ENCODE measurements around the gene ADAMTS5. TPM values are rescaled to one million over a fixed set of nuclear protein-coding genes. Genes with fewer than 3 reads are reported as not detected.

Gene ADAMTS5
- total RNA-seq, 4 donors from 2014 or later, result 4.4 to 19.0 (median 14.0) TPM

DNA sequence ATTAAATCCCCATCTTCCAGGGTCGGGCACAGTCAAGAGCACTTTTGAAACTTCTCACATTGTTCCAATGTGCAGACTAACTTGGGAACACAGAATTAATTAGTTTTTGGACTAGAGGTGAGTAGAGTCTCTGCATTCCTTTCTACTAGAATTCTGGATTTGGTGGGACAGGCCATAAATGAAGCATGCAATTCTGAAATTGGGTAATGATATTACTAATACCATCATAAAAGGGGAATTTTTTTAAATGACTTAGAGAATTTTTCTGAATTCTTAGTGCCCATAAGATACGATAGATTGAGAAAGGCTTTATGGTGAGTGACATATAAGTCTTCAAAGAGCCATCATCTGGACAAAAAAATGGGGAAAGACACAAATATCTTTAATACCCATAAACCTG is 41.8 kb downstream of the ADAMTS5 start:
- Histone ChIP-seq H3K27me3 (no peaks in the 10 kb centered on the region), H3K4me3 (no peak overlapping the region), H3K36me3 (peaks cover 0 to 5% (median 0%) of the 10 kb centered on the region in 3 donors), H3K9me3 (no peaks in the 10 kb centered on the region), H3K27ac (no peak overlapping the region), H3K4me1 (no peaks in the 10 kb centered on the region)
- DNase-seq, result no peak
- TF ChIP-seq, protein P1, sequence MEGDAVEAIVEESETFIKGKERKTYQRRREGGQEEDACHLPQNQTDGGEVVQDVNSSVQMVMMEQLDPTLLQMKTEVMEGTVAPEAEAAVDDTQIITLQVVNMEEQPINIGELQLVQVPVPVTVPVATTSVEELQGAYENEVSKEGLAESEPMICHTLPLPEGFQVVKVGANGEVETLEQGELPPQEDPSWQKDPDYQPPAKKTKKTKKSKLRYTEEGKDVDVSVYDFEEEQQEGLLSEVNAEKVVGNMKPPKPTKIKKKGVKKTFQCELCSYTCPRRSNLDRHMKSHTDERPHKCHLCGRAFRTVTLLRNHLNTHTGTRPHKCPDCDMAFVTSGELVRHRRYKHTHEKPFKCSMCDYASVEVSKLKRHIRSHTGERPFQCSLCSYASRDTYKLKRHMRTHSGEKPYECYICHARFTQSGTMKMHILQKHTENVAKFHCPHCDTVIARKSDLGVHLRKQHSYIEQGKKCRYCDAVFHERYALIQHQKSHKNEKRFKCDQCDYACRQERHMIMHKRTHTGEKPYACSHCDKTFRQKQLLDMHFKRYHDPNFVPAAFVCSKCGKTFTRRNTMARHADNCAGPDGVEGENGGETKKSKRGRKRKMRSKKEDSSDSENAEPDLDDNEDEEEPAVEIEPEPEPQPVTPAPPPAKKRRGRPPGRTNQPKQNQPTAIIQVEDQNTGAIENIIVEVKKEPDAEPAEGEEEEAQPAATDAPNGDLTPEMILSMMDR (IDR thresholded peaks at IDR 0.05), result no peak
- no peak for TF ChIP-seq POLR2A (IDR thresholded peaks at IDR 0.05)

DNA sequence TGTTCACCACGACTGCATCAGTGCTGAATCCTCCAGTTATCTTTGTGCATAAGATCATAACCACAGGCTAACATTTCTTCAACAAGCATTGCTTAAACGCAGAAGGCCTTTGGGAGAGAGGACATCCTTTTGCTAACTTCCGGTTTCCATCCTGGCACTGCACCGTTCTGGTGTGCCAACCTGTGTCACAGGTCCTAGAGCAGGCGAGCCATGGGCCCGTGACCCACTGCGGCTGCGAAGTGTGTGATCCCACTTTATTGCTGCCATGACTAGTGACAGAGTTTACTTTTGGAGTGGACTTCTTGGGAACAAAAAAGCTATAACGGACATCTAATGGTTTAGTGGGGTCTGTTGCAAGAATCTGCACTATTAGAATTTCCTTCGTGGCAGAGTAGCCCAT is 42.9 kb downstream of the ADAMTS5 start:
- Histone ChIP-seq H3K9me3 (no peaks in the 10 kb centered on the region), H3K4me1 (no peaks in the 10 kb centered on the region), H3K36me3 (peaks cover 0 to 5% (median 0%) of the 10 kb centered on the region in 3 donors), H3K4me3 (no peak overlapping the region), H3K27ac (no peak overlapping the region), H3K27me3 (no peaks in the 10 kb centered on the region)
- no peak for DNase-seq
- TF ChIP-seq, protein P1 (IDR thresholded peaks at IDR 0.05), result no peak
- TF ChIP-seq POLR2A (IDR thresholded peaks at IDR 0.05), result no peak

DNA sequence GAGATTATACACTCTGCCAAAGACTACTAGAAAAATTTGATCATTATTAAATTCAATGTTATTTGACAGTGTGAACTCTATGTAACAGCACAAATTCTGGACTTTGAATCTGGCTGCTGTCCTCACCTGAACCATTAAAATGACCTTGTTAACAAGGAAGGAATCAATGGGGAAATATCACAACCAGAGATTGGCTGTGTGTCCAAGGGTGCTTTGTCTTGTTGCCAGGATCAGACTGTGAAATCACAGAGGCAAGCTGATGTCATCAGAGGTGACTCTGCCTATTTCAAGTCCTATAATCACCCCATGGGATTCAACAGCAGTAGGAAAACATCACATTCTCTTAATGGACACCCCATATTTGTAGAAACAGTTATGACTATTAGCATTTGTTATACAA is 46.8 kb downstream of the ADAMTS5 start:
- TF ChIP-seq, protein P1 (IDR thresholded peaks at IDR 0.05), result no peak
- TF ChIP-seq POLR2A (IDR thresholded peaks at IDR 0.05), result no peak
- H3K4me3 ChIP-seq, result no peak overlapping the region
- H3K27ac ChIP-seq, result no peak overlapping the region
- no peak for DNase-seq
- no peaks in the 10 kb centered on the region for H3K4me1 ChIP-seq
- peaks cover 0 to 5% (median 0%) of the 10 kb centered on the region in 3 donors for H3K36me3 ChIP-seq
- no peaks in the 10 kb centered on the region for H3K27me3 ChIP-seq
- no peaks in the 10 kb centered on the region for H3K9me3 ChIP-seq

DNA sequence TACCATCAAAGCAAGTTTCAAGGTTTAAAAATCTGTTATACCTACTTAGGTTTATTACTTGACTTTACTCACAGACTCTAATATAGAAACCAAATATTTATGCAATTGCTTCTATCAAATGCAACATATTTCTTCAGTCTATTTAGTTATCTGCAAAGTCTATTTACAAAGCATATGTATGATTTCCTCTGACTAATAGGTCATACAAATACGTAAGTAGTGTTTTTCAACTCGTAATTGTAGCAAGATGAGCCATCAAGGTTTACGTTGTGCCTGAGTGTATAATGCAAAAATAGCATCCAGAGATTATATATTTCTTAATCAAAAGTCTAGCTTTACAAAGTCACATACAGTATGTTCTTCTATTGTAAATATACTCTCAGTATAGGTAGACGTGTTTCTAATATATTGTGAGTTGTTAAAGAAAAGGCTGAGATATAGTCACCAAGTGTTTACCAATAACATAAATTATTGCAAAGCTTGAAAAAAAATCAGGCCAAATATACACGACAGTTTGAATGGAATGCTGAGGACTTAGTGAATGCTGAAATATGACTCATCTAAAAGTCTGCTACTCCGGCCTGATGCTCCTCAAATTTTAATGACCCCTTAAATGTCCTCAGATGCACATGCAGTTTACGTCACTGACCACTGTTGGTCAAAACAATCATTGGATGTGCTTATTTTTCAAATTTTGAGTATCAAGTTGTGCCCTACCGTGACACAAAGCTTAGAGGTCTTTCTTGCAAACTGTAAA is 48.4 kb downstream of the ADAMTS5 start:
- Histone ChIP-seq H3K27me3 (no peaks in the 10 kb centered on the region), H3K27ac (no peak overlapping the region), H3K9me3 (no peaks in the 10 kb centered on the region), H3K4me1 (no peaks in the 10 kb centered on the region), H3K36me3 (no peaks in the 10 kb centered on the region), H3K4me3 (no peak overlapping the region)
- DNase-seq, result no peak
- TF ChIP-seq, protein P1 (IDR thresholded peaks at IDR 0.05), result no peak

DNA sequence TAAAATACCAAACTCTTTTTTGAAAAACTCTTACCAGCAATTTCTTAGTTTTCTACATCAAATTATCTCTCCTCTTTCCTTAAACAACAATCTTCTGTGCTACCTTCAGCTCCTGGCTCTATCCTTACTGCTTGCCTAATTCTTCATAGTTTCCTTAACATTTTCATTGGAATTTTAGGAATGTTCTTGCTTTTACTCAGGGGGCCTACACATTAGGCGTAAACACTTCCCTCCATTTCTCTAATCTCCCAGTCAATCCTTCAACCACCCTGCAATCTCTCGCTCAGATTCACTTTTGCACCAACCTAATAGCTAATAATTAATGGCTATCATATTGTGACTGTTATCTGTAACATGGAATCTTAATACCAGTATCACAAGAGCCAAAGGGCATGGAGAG is 50.1 kb downstream of the ADAMTS5 start:
- Histone ChIP-seq H3K9me3 (no peaks in the 10 kb centered on the region), H3K4me1 (no peaks in the 10 kb centered on the region), H3K27ac (no peak overlapping the region), H3K27me3 (no peaks in the 10 kb centered on the region), H3K4me3 (no peak overlapping the region), H3K36me3 (no peaks in the 10 kb centered on the region)
- DNase-seq, result no peak
- TF ChIP-seq, protein P1 (IDR thresholded peaks at IDR 0.05), result no peak
- TF ChIP-seq POLR2A (IDR thresholded peaks at IDR 0.05), result no peak

Data from Peyer's patch (tissue), 4 donors.